ENCODE data around the gene DMC1.
A peak's percentile ranks its signal among the peaks of the same experiment; 100 is the strongest.
"Not testable (repeated sequence)": the region's sequence is repeated elsewhere in the genome, so short reads cannot be mapped to it uniquely, and the experiment has no call there.

Gene DMC1

GRCh38 chr22:38569972-38570778, at the start of gene DMC1:
TSS of gene DMC1 (minus strand) at chr22:38570183. CDS start at chr22:38568256, 1,927 bp downstream.
- peak; percentile 62 for DNase-seq

GRCh38 chr22:38618682-38619081, 48.7 kb upstream of the DMC1 start:
- no peak for DNase-seq

DNA sequence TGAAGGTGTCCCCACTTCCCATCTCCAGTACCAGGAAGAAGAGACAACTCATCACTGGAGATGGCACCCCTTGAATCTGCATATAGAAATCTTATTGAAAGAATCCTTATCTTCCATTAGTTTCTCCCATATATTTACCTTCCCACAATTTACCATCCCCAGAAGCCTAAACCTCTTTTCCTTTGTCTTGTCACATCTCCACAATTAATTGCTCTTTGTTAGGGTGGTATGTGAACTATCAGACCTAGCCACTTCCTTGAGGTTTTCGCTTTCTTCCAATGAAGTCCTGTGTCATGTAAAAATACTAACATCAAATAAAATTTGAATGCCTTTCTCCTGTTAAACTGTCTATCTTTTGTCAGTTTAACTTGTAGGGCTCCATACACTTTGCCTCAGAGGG, 48.3 kb upstream of the DMC1 start:
- DNase-seq = no peak

GRCh38 chr22:38615064-38615405, 45.1 kb upstream of the DMC1 start:
- DNase-seq = not testable (repeated sequence)

- no peak for DNase-seq
These were observed 44.5 kb upstream of the DMC1 start for GRCh38 chr22:38614332-38615063.

GRCh38 chr22:38613588-38613987, 43.6 kb upstream of the DMC1 start:
- DNase-seq = no peak

DNA sequence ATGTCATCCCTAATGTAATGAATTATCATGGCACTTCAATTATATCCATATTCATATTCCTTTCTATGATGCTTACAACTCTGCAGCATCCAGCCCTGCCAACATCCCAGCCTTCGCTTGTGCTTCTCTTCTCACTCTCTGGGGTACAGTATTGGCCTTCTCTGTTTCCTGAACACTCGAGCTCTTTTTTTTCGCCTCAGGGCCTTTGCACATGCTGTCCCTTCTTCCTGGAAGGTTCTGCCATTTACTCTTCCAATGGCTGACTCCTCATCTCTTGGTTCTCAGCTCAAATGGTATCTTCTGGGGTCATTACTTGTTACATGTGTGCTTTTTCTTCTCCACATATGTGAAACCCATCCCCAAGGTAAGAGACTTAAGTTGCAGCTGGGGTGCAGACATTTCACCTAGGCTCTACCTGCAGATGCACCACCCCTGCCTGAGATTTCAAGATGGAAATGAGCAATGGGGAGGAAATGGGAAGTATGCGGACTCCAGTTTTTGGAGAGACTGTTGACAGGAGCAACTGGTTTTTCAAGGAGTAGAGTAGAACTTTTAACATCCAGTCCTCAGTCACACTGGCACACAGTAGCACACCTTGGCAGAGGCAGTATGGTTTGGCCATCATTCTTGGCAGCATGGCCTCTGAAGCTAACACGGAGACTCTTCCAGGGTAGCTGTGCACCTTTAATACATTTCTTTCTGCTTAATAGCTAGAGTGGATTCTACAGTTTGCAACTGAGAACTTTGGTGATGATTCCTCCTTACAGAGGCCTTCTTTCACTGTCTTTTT, 42.4 kb upstream of the DMC1 start:
- no peak for DNase-seq

- no peak for DNase-seq
These were observed 41.6 kb upstream of the DMC1 start for GRCh38 chr22:38611559-38611958.

GRCh38 chr22:38610234-38610633, 40.3 kb upstream of the DMC1 start:
- DNase-seq = no peak

DNA sequence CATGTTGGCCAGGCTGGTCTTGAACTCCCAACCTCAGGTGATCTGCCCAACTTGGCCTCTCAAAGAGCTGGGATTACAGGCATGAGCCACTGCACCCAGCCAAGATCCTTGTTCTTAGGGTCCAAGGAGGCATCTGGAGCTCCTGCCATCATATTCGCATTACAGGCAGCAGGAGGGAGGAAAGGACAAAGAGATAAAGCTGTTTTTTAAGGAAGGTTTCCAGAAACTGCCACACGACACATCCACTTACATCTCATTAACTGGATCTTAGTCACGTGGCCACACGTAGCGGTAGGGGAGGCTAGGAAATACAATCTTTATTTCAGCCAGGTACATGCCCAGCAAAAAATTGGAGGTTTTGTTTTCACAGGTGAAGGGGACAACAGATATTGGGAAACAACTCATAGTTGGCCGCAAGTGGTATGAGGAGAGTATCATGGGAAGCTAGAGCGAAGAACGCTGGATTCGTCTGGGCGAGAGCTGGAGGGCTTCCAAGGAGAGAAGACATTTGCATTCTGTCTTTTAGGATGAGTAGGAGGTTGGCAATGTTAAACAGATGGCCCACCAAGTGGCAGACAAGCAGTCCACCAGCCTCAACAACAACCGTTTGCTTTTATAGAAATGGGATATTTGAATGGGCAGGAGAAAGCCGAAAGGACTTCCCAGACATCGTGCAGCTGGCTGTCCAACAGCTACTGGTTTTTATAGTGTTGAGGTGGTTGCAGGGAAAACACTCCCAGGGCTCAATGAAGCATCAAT, 39.2 kb upstream of the DMC1 start:
- no peak for DNase-seq

GRCh38 chr22:38607680-38608079, 37.7 kb upstream of the DMC1 start:
- no peak for DNase-seq

DNA sequence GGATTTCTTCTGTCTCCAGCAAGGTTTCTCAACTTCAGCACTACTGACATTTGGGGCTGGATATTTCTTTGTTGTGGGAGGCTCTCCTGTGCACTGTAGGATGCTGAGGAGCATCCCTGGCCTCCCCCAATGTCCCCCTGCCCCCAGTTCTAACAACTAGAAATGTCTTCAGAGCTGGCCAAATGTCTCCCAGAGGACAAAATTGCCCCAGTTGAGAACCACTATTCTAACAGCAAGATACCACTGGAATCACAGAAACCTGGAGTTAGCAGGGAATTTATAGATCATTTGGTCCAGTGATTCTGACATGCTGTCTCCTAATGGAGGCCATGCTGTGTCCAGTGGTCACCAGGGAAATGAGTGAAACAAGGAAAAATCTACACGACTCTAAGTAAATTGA, 32.2 kb upstream of the DMC1 start:
- DNase-seq = no peak

- DNase-seq = no peak
These were observed 31.3 kb upstream of the DMC1 start for GRCh38 chr22:38601221-38601764.

GRCh38 chr22:38599466-38599865, 29.5 kb upstream of the DMC1 start:
- DNase-seq = no peak

GRCh38 chr22:38582923-38583322, 12.9 kb upstream of the DMC1 start:
- not testable (repeated sequence) for DNase-seq

DNA sequence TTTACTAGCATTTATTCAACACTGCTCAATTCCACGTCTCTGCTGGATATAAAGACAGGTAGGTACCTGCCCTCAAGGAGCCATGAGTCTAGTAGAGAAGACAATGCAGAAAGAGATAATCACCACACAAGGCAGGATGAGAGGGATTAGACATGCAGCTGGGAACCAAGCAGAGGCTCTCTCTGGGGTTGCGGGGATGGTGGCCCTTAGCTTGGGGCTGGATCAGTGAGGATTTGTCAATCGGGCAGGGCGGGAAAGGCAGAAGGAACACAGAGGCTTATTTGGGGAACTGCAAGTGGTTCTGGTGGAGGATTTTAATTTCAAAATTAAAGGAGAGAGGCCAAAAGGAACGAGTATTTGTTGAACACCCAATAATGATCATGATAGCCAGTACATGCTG, 8.5 kb upstream of the DMC1 start:
- no peak for DNase-seq

DNA sequence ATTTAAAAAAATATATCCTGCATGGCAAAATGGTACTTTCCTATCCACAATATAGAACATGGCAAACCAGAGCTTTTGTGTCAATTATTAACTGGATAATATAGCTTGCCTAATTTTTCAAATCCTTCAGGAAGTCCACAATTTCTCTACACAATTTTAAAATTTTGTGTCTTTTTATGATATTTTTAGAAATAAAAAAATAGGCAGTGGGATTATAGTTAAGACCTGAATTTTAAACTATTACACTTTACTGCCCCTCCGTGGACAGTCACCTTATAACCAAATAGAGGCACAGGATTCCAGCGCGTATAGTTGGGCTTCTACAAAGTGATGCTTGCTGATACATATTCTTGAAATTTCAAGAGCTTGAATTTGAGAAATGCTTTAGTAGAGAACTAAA, 2.1 kb upstream of the DMC1 start:
- DNase-seq = no peak

DNA sequence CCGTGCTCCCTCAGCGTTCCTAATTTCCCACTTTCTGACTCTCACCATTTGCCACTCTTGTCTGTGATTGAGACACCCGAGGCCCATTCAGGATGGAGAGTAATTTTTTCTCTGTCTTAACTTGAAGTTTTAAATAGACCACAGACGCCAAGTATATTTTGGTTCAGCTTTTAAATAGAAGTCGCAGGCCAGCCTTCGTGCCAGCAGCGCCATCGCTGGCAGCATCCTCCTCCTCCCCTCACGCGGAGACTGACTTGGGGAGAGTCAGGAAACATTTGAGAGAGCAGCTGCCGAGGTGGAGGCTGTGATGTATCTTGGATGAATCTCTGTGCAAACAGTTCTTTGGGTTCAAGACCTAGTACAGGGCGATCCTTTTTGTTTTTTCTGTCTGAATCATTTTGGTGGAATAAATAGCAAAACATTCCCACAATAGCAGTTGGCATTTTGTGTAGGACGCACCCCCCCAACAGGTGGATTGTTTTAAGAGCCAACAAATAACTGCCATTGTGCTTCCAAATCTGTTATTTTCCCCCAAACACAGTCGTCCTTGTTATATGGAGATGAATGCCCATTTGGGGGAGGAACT, 889 bp upstream of the DMC1 start:
- no peak for DNase-seq

GRCh38 chr22:38569181-38569971, 607 bp downstream of the DMC1 start:
- no peak for DNase-seq

- no peak for DNase-seq
These were observed 2.3 kb downstream of the DMC1 start for GRCh38 chr22:38567531-38568285.
